H9 (cell line): Measurements from ENCODE around the gene MALT1. TPM values are rescaled to one million over a fixed set of nuclear protein-coding genes. Genes with fewer than 3 reads are reported as not detected.
A peak's percentile ranks its signal among the peaks of the same experiment; 100 is the strongest.

Source experiments
- DNase-seq: peaks from one replicate; pipeline ENCODE4 v3.0.0-alpha.2; 2017
- H2AFZ ChIP-seq: one replicate; pipeline ENCODE4 v1.6.1; 2013; ENCODE audit warnings: mild to moderate bottlenecking, low read length, control low read depth, moderate library complexity
- H2AK5ac ChIP-seq: 2 replicates; pipeline ENCODE4 v1.6.1; 2013; ENCODE audit warnings: low read length, control low read depth, mixed read lengths; ENCODE audit not compliant: insufficient read length
- H2BK120ac ChIP-seq: one replicate; pipeline ENCODE4 v1.6.1; 2013; ENCODE audit warnings: low read depth, mild to moderate bottlenecking, low read length, control low read depth, inconsistent platforms; ENCODE audit not compliant: poor library complexity, severe bottlenecking
- H2BK12ac ChIP-seq: 2 replicates; pipeline ENCODE4 v1.6.1; 2013; ENCODE audit warnings: low read length, control low read depth, mixed read lengths, low read depth; ENCODE audit not compliant: insufficient read length
- H2BK15ac ChIP-seq: 2 replicates; pipeline ENCODE4 v1.6.1; 2013; ENCODE audit warnings: low read depth, low read length, control low read depth
- H2BK20ac ChIP-seq: one replicate; pipeline ENCODE4 v1.6.1; 2013; ENCODE audit warnings: low read depth, mild to moderate bottlenecking, low read length, control low read depth, inconsistent platforms; ENCODE audit not compliant: poor library complexity, severe bottlenecking
- H2BK5ac ChIP-seq: 2 replicates; pipeline ENCODE4 v1.6.1; 2013; ENCODE audit warnings: low read length, control low read depth, mixed read lengths; ENCODE audit not compliant: insufficient read length
- H3K14ac ChIP-seq: 2 replicates; pipeline ENCODE4 v1.6.1; 2013; ENCODE audit warnings: low read length, control low read depth; ENCODE audit not compliant: insufficient read depth
- H3K18ac ChIP-seq: 2 replicates; pipeline ENCODE4 v1.6.1; 2013; ENCODE audit warnings: low read depth, mild to moderate bottlenecking, mixed read lengths, low read length, control low read depth; ENCODE audit not compliant: insufficient read length
- H3K23ac ChIP-seq: 2 replicates; pipeline ENCODE4 v1.6.1; 2013; ENCODE audit warnings: low read length, control low read depth, mixed read lengths, low read depth; ENCODE audit not compliant: insufficient read length
- H3K23me2 ChIP-seq: 2 replicates; pipeline ENCODE4 v1.6.1; 2013; ENCODE audit warnings: low read depth, mild to moderate bottlenecking, mixed read lengths, low read length, control low read depth; ENCODE audit not compliant: insufficient read length, poor library complexity, severe bottlenecking
- H3K27ac ChIP-seq: 2 replicates; pipeline ENCODE4 v1.5.1; 2013; ENCODE audit warnings: low read length, control low read depth, mixed read lengths, low read depth; ENCODE audit not compliant: insufficient read length
- H3K27me3 ChIP-seq: 2 replicates; pipeline ENCODE4 v1.6.1; 2013; ENCODE audit warnings: low read length, control low read depth, inconsistent platforms; ENCODE audit not compliant: insufficient read depth
- H3K4ac ChIP-seq: 2 replicates; pipeline ENCODE4 v1.6.1; 2013; ENCODE audit warnings: low read depth, mild to moderate bottlenecking, control low read depth, inconsistent platforms, low read length, moderate library complexity
- H3K4me1 ChIP-seq: 2 replicates; pipeline ENCODE4 v1.6.1; 2013; ENCODE audit warnings: low read length, control low read depth, inconsistent platforms; ENCODE audit not compliant: insufficient read depth
- H3K4me2 ChIP-seq: 2 replicates; pipeline ENCODE4 v1.6.1; 2013; ENCODE audit warnings: low read length, control low read depth, mixed read lengths; ENCODE audit not compliant: insufficient read length, insufficient read depth
- H3K56ac ChIP-seq: 2 replicates; pipeline ENCODE4 v1.6.1; 2013; ENCODE audit warnings: low read depth, mild to moderate bottlenecking, mixed read lengths, low read length, control low read depth; ENCODE audit not compliant: insufficient read length
- H3K79me1 ChIP-seq: 2 replicates; pipeline ENCODE4 v1.6.1; 2013; ENCODE audit warnings: low read depth, mild to moderate bottlenecking, moderate library complexity, low read length, control low read depth, inconsistent platforms; ENCODE audit not compliant: insufficient read depth, poor library complexity, severe bottlenecking
- H3K79me2 ChIP-seq: 2 replicates; pipeline ENCODE4 v1.6.1; 2013; ENCODE audit warnings: low read length, control low read depth, inconsistent platforms; ENCODE audit not compliant: insufficient read depth
- H3K9ac ChIP-seq: 2 replicates; pipeline ENCODE4 v1.6.1; 2013; ENCODE audit warnings: low read length, control low read depth, mixed read lengths; ENCODE audit not compliant: insufficient read length; ENCODE audit errors: extremely low read depth
- H3K9me3 ChIP-seq: one replicate; pipeline ENCODE4 v1.6.1; 2013; ENCODE audit warnings: low read depth, low read length, inconsistent platforms; ENCODE audit not compliant: control insufficient read depth
- H3T11ph ChIP-seq: one replicate; pipeline ENCODE4 v1.6.1; 2013; ENCODE audit warnings: mild to moderate bottlenecking, low read length, control low read depth, inconsistent platforms
- H4K20me1 ChIP-seq: one replicate; pipeline ENCODE4 v1.6.1; 2013; ENCODE audit not compliant: control insufficient read depth, insufficient read length, insufficient read depth
- H4K5ac ChIP-seq: 2 replicates; pipeline ENCODE4 v1.6.1; 2013; ENCODE audit warnings: low read depth, mild to moderate bottlenecking, mixed read lengths, low read length, control low read depth; ENCODE audit not compliant: insufficient read length
- H4K8ac ChIP-seq: replicated peaks from 2 replicates; pipeline ENCODE4 v1.6.1; 2013; ENCODE audit warnings: low read length, control low read depth, mixed read lengths, low read depth; ENCODE audit not compliant: insufficient read length
- H4K91ac ChIP-seq: 2 replicates; pipeline ENCODE4 v1.6.1; 2013; ENCODE audit warnings: low read depth, mild to moderate bottlenecking, moderate library complexity, mixed read lengths, low read length, control low read depth; ENCODE audit not compliant: insufficient read length
- H3K27ac Mint-ChIP-seq, 3 experiments: 2 replicates in 2 of 3; 3 replicates in 1 of 3; pipeline ENCODE4 v1.8.0; 2020 to 2021; ENCODE audit warnings: mixed read lengths in 3 of 3, mild to moderate bottlenecking in 1 of 3, moderate library complexity in 1 of 3
- H3K27me3 Mint-ChIP-seq: 2 replicates; pipeline ENCODE4 v1.8.0; 2021; ENCODE audit warnings: low read depth, mild to moderate bottlenecking, moderate library complexity, mixed read lengths
- H3K36me3 Mint-ChIP-seq, 3 experiments: 2 replicates in 2 of 3; 3 replicates in 1 of 3; pipeline ENCODE4 v1.8.0; 2020 to 2021; ENCODE audit warnings: low read depth in 3 of 3, mixed read lengths in 3 of 3; ENCODE audit not compliant: insufficient read depth in 1 of 3
- H3K4me1 Mint-ChIP-seq, 2 experiments: 2 replicates each; pipeline ENCODE4 v1.8.0; 2020; ENCODE audit warnings: mixed read lengths in 2 of 2
- H3K4me3 Mint-ChIP-seq, 2 experiments: 2 replicates in 1 of 2; 3 replicates in 1 of 2; pipeline ENCODE4 v1.8.0; 2020 to 2021; ENCODE audit warnings: mild to moderate bottlenecking in 2 of 2, mixed read lengths in 2 of 2, moderate library complexity in 1 of 2
- H3K9me3 Mint-ChIP-seq, 2 experiments: 2 replicates in 1 of 2; 3 replicates in 1 of 2; pipeline ENCODE4 v1.8.0; 2020; ENCODE audit warnings: mild to moderate bottlenecking in 2 of 2, mixed read lengths in 2 of 2, moderate library complexity in 1 of 2
- WGBS: extraction: QIAGEN DNeasy Blood & Tissue Kit; methylation state at CpG from one replicate; pipeline ENCODE4 v1.1.7; 2013; ENCODE audit warnings: missing lambda C conversion rate, low lambda C conversion rate, mixed read lengths; ENCODE audit not compliant: insufficient read length; ENCODE audit errors: extremely low coverage; 5-methylcytosine and 5-hydroxymethylcytosine counted together
- total RNA-seq: library from RNA; stranded (reverse); gene quantifications from 2 replicates; pipeline ENCODE4 v1.2.1, GENCODE V29; 2021
- TF ChIP-seq, protein P1 (sequence below): fragments of 200-600 bp; sonication (generic); conservative IDR thresholded peaks from 3 replicates; pipeline ENCODE4 v1.8.0; 2021; ENCODE audit warnings: antibody characterized with exemption, mild to moderate bottlenecking

The MALT1 gene
- total RNA-seq, 1 experiment from 2014 or later, result 18.1 TPM

DNA sequence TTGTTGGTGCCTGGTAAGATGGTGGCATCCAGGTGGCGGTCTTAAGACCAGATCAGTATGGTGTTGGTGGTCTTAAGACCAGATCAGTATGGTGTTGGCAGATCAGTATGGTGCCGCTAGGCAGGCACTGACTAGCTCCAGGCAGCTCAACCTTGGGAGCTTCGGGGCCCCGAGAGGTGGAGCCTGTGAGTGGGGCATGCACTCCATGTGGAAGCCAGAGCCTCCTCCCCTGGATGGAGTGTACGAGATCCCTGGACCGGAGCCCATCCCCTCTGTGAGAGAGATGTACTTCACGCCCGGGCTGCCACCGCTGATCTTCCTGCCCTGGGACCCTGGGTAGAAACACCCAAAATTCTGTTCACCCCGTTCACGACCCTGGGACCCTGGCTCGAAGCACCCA, 19.0 kb downstream of the MALT1 start:
- H4K8ac ChIP-seq, result no peak overlapping the region
- H3K4me2 ChIP-seq, result no peak overlapping the region
- no peaks in the 10 kb centered on the region for H3K23me2 ChIP-seq
- no peak overlapping the region for H2BK5ac ChIP-seq
- H3K79me2 ChIP-seq, result no peaks in the 10 kb centered on the region
- no peak overlapping the region for H3K27ac ChIP-seq
- peaks cover 0 to 5% of the 10 kb centered on the region in 2 experiments; a peak in 2 of 5 replicates for H3K9me3 Mint-ChIP-seq
- no peaks in the 10 kb centered on the region for H4K20me1 ChIP-seq
- TF ChIP-seq, protein P1, sequence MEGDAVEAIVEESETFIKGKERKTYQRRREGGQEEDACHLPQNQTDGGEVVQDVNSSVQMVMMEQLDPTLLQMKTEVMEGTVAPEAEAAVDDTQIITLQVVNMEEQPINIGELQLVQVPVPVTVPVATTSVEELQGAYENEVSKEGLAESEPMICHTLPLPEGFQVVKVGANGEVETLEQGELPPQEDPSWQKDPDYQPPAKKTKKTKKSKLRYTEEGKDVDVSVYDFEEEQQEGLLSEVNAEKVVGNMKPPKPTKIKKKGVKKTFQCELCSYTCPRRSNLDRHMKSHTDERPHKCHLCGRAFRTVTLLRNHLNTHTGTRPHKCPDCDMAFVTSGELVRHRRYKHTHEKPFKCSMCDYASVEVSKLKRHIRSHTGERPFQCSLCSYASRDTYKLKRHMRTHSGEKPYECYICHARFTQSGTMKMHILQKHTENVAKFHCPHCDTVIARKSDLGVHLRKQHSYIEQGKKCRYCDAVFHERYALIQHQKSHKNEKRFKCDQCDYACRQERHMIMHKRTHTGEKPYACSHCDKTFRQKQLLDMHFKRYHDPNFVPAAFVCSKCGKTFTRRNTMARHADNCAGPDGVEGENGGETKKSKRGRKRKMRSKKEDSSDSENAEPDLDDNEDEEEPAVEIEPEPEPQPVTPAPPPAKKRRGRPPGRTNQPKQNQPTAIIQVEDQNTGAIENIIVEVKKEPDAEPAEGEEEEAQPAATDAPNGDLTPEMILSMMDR, result no peak
- no peaks in the 10 kb centered on the region for H3K27me3 ChIP-seq
- no peak overlapping the region for H2BK120ac ChIP-seq
- H3K9me3 ChIP-seq, result no peaks in the 10 kb centered on the region
- H3K79me1 ChIP-seq, result no peaks in the 10 kb centered on the region
- H3T11ph ChIP-seq, result no peak overlapping the region
- H3K27ac Mint-ChIP-seq, result 0 out of 7 replicates have a peak overlapping the region, but pooled peaks of 1 of the 3 experiments have one; percentile 49
- H3K18ac ChIP-seq, result no peak overlapping the region
- H4K5ac ChIP-seq, result no peak overlapping the region
- no peak overlapping the region for H2BK12ac ChIP-seq
- H3K36me3 Mint-ChIP-seq, result peaks cover 22 to 44% (median 40%) of the 10 kb centered on the region in 3 experiments
- no peak for DNase-seq
- H3K4me3 Mint-ChIP-seq, result no peak overlapping the region
- no peak overlapping the region for H2AFZ ChIP-seq
- H2BK15ac ChIP-seq, result no peak overlapping the region
- no CpG with 5 or more reads among the region's 12 CpGs for WGBS
- no peak overlapping the region for H2AK5ac ChIP-seq
- peaks cover 10% of the 10 kb centered on the region in 2 experiments for H3K4me1 Mint-ChIP-seq
- H2BK20ac ChIP-seq, result no peak overlapping the region
- no peak overlapping the region for H3K9ac ChIP-seq
- no peak overlapping the region for H3K23ac ChIP-seq
- H3K27me3 Mint-ChIP-seq, result no peaks in the 10 kb centered on the region
- no peak overlapping the region for H3K14ac ChIP-seq
- no peak overlapping the region for H3K56ac ChIP-seq
- no peak overlapping the region for H3K4ac ChIP-seq
- H4K91ac ChIP-seq, result no peak overlapping the region
- no peaks in the 10 kb centered on the region; the same call in 1 of the 2 replicates for H3K4me1 ChIP-seq
